CD4-positive, alpha-beta T cell treated with Interleukin-21 for 1 hour (primary cell): ENCODE measurements around the gene P2RX3.
"Not testable (repeated sequence)": the region's sequence is repeated elsewhere in the genome, so short reads cannot be mapped to it uniquely, and the experiment has no call there.

Experiments used
- DNase-seq: peaks from one replicate; pipeline ENCODE4 v3.0.0-alpha.2; 2020

The P2RX3 gene

DNA sequence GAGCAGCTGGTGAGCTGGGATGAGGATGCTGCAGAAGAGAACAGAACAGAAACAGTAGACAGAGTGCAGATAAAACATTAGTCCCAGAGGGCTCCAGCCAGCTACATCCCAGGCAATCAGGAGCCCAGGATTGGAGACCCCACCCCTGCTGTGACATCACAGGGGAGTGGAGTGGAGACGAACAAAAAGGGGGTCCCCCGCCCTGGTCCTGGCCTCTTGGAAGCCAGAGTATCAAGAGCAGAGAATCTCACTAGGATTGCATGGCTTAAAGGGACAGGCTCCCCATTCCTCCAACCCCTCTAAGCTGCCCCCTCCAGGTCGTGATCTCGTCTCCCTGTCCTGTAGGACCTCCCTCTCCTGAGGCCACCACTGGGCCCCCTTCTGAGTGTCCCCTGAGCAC lies at the start of gene P2RX3:
Gene P2RX3 (plus strand): TSS at position 211 of the 400 bp plus-strand sequence. CDS start 199 bp downstream, outside the sequence.
- DNase-seq = no peak

DNA sequence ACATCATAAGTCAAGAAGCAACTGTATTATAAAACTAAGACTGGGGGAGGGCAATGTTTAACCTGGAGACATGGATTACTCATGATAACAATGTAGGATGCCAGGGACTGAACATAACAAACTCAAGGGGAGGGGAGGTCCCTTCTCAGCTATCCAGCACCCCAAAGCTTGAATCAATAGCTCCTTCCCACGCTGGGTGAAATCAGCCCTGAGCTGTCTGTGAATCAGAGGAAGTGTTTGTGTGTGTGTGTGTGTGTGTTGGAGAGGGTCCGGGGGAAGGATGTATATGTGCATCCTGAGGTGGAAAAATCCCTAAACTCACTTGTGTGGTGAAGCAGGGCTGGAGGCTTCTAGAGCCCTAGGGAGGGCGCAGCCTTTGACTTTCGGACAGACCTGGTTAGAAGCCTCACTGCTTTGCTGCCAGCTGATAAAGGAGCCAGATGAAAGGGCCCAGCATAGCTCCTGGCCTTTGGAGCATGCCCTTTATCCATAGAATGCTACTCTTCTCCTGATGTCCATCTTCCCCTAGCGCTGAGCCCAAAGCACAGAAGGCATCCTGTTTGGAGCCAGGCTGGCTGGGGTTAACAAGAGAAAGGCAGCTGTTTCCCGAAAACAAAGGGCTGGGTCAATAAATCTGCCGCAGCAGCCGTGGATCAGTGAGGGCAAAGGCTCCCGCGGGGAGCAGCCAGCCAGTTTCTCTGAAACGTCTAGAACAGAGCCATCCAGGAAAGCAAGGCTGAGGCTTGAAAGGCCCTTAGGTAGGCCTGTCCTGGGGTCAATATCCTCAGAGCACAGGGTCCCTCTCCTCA lies 49.2 kb upstream of the P2RX3 start:
- DNase-seq = no peak

DNA sequence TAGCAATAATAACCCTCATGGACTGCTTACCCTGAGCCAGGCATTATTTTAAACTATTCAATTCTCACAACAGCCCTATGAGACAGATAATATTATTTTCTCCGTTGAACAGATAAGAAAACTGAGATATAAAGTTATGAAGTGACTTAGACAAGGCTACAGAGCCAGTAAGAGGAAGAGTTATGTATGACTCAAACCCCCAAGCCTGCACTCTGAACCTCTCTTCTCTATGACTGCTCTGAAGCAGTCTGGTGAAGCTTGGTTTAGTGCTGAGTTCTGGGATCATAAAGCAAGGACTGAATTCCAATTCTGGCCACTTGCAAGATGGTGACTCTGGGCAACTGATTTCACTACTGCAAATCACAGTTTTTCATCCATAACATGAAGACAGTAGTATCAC lies 47.9 kb upstream of the P2RX3 start:
- no peak for DNase-seq

DNA sequence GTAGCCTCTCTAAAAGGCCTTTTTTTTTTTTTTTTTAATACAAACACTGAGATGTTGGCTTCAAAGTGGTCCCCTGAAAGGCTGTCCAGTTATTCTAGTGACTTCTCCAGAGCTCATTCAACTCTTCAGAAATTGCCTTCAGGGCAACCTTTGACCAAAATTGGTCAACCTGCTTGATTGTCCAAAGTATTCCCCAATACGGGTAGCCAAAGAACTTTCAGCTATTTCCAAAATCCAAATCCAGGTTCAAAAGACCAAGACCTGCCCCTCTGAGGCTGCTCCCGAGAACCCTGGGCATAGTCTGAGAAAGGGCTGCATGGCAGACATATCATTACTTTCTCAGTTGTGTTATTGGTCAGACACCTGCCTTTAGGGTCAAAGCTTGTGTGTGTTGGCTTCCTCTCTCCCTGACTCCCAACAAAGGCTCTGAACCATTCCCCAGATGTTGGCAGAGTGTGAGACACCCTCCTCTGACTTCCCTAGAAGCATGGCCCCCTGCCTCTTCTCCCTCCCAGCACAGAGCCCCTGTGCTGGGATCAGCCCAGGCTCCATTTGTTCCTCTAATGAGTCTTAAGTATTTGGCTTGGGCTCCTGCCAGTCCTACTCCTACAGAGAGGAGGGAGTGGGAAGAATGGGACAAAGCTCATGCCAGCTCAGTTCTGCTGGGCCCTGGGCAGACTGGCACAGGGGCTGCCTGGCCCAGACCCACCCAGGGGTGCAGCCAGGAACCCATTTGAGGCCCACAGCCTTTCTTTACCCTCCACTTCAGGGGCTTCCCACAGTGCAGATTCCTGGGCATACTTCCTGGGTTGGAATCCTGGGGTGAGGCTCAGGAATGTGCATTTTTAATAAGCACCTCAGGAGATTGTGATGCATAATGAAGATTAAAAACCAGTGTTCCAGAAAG lies 43.7 kb upstream of the P2RX3 start:
- DNase-seq = no peak

DNA sequence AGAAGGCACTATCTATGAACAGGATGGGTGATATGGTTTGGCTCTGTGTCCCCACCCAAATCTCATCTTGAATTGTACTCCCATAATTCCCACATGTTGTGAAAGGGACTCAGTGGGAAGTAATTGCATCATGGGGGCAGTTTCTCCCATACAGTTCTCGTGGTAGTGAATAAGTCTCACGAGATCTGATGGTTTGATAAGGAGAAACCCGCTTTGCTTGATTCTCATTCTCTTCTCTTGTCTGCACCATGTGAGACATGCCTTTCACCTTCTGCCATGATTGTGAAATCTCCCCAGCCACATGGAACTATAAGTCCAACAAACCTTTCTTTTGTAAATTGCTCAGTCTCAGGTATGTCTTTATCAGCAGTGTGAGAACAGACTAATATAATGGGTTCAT lies 41.9 kb upstream of the P2RX3 start:
- not testable (repeated sequence) for DNase-seq

DNA sequence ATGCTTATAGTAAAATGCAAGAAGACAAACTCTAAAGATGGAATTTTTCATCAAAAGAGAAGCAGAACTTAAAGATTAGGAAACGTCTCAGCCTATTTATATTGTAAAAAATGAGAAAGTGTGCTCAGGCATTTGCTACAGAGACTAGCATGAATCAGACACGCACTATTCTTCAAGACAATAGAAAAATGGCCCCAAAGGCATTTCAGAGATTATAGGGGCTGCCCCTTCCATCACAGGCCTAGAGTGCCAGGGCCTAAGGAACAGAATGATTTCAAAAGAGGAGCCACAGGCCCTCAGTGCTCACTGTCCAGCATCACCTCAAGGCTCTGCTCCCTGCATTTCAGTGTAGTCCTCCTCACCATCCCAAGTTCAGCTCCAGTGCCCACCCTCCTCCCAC lies 40.9 kb upstream of the P2RX3 start:
- DNase-seq = no peak

DNA sequence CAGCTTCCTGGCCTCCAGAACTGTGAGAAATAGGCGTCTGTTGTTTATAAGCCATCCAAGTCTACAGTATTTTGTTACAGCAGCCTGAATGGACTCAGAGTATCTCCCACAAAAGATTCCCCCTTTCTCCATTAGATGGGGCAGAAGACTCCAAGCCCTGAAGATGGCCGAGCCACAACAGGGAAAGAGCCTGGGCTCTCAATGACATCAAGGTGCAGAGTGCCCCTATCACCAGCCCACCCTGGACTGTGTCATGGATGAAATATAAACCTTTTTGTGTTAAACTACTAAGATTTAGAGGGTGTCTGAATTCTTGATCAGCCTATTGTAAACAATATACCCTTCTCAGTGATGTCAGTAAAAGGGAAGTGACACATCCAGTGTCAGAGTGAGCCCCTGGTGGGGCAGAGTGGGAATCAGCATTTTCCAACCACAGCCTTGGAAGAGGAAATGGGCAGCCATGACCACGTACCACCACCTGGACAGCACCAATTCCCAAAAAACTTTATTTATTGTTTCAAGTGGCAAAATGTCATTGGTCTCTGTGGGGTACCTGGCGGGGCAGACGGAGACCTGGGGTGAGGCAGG lies 38.9 kb upstream of the P2RX3 start:
- DNase-seq = no peak

DNA sequence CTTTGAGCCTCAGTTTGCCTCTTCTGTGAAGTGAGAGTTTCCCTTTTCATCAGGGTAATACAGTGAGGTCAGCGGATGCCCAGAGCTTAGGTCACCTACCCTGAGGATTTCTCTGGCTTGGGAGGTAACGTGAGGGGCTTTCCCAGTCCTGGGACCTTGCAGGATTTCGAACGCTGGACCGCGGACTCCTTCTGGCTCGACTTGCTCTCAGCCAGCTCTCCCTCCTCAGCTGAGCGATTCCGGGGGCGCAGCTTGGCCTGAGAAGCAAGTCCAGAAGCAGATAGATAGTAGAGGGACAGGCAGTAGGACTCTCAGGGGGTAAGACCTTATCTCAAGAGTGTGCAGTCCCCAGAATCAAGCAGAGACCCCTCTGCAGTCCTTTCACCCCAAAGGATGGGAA lies 37.4 kb upstream of the P2RX3 start:
- no peak for DNase-seq

DNA sequence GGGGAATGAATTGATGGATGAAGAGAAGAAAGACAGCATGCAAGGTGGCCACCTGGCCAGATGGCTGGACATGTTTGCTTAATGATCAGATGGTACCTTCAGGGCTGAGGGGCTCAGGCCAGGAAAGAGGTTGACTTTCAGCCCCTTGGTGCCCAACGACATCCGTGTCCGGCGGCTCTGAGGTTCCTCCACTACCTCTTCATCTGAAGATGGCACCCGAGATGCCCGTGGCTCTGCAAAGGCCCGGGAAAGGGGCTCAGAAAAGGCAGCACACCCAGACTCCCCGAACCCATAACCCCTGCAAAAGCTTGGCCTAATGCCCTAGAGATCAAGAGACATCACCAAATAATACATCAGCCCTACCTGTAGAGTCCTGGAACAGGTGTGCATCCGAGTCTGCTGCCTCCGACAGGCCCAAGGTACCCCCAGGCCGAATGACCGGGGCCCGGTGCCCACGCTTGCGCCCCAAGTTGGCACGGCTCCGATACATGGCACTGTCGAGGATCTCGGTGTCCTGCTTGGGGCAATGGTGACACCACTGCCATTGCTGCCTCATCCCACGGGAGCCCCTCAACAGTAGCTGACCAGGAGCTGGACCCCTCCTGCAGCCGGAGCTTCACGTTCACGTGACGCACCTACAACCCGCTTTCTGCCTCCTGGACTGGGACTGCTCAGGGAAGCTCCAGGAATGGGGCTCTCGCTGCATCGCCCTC lies 36.3 kb upstream of the P2RX3 start:
- no peak for DNase-seq

DNA sequence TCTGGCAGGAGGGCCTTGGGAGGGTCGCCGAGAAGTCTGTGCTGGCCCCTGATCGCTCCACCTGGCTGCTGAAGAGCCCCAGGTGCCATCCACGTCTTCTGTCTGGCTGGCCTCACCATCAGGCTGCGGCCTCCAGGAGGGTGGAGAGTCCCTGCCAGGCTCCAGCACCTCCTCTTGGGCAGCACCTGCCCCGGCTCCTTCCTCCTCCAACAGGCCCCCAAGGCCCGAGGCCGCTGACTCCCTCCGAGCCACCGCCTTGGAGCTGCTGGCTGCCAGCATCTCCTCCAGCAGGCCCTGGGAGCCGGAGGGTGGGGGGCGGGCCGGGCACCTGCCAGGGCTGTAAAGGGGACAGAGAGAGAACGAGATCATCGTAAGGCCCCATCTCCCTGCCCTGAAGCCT lies 35.7 kb upstream of the P2RX3 start:
- DNase-seq = no peak

DNA sequence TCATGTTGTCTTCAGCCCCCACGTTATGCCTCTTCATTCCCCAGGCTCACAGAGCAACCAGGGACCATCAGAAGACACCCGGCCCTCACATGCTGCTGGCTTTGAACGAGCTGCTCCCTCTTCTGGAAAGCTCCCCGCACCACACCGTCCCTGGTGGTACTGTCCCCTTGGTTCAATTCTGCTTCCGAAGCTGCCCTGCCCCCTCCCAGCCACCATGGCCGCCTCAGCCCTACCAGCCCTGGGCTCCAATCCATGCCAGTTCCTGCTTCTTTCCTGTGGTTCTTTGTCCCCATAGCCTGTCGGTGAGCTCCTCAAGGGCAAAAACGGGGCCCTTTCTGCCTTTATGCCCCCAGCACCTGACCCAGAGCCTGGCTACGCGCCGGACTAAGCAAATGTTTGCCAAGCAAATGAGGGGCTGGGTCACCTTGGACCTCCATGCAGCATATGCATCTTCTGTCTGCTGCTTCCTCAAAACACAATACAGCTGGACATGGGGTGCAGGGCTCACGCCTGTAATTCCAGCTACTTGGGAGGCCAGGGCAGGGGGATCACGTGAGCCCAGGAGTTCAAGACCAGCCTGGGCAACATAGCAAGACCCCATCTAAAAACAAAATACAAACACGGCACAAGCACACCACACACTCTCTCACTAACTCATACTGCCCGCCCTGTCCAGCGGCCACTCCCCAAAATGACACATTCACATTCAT lies 34.7 kb upstream of the P2RX3 start:
- DNase-seq = no peak

DNA sequence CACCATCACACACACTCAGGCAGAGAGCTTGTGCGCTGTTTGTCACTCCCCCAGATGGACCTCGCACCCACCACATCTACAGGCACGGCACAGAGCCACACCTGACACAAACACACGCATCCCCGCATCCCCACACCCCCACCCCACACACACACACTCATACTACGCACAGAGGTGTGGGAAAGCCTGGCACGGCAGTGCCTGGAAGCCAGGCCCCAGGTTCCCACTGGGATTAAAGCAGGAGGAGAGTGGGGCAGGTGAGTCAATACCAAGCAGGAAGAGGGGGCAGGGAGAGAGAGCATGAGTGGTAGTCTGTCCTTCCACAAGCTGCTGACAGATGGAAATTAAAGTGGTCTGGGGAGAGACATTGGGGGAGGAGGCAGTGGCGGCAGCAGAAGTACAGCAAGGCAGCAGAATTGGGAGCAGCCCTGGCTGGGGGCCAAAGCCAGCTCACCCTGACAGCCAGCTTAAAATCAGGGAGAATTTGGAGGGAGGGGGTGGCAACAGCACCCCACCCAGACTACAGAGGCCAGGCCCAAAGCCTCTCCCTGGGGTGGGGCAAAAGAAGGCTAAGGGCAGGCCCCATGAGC lies 34.1 kb upstream of the P2RX3 start:
- DNase-seq = no peak

DNA sequence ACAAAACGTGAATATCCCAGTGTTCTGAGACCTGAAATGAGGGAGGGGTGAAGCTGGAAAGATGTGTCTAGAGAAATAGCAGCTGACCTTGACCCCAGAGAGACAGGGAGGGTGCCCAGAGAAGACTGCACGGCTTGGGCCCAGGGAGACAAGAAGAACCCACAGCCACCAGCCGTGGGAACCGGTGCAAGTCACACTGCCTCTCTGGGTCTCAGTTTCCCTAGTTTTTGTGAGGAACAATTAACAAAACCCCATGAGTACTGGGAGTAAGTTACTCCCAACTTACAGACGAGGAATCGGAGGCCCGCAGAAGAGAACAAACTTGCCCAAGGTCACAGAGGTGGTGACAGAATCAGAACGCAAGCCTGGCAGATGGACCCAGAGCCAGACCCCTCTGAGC lies 32.6 kb upstream of the P2RX3 start:
- no peak for DNase-seq

DNA sequence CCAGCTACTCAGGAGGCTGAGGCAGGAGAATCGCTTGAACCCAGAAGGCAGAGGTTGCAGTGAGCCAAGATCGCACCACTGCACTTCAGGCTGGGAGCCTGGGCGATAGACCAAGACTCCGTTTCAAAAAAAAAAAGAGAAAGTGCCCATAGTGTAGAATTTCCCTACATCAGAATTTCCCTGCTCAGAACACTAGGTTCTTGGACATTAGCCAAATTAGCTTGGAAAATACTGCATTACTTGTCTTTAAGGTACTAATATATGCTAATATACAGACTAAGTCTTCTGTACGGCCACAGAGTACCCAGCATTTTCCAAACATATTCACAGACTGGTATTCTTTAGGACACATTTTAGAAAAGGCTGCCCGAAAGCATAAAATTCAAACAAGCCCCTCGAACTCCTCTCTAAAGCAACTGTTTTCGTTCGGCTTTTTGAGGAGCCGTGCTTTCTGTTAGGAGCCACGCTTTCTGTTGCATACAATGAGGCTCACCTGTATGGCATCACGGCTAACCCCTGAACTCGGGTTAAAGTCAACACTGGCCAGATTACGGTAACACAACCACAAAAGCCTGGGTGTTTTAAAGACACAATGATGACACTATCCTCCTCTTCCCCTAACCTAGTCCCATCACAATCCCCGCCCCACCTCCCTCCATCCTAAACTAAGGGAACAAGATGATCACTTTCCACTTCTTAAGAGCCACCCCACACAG lies 31.8 kb upstream of the P2RX3 start:
- DNase-seq = no peak

DNA sequence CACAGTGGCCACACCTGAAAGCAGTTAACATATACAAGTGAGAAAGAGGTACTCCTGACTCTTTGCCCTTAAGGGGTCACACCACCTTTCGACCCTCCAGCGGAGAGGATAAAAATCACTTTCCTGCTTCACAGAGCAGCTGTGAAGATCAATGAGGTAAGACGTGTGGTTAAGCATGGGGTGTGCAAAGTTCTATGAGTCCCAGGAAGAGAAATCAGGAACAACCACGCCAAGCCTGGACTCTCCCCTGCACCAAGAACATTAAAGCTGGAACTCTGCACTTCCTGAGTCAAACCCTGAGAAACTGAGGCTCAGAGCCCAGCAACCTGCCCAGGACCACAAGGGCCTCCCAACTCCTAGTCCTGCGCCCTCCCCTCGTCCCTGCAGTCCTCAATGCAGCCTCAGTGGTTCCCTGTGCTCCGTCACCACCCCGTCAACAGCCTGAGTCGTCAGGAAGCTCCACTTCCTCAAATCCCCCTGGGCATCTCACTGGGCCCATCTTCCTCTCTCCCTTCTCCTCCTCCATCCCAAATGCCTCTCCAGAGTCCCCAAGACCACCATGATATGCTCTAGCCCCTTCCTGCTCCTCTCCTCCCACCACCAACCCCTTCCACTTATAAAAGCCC lies 31.1 kb upstream of the P2RX3 start:
- no peak for DNase-seq

DNA sequence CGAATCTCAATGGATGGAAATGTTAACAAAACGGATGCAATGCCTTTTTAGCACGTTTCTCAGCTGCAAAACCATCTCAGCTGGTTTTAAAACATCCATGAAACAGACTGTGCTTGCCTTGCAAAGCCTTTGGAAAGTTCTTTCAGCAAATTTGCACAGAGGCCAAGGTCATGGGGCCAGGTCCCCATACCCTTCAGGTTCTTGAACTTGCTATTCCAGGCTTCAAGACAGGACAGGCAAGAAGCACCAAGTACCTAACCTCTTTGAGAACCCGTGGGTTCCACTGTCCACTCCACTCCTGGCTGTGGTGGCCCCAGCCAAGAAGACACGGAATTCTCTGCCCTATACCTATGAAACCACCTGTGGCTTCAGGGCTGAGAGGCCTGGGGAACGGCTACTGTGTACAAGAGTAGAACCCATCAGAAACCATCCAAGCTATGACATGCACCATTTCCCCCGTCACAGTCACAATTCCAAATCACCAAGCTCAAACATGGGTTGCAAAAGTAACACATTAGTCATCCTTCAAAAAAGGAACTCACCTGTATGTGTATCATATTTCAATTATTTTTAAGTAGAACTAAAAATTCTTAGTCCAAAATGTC lies 30.4 kb upstream of the P2RX3 start:
- DNase-seq = no peak

DNA sequence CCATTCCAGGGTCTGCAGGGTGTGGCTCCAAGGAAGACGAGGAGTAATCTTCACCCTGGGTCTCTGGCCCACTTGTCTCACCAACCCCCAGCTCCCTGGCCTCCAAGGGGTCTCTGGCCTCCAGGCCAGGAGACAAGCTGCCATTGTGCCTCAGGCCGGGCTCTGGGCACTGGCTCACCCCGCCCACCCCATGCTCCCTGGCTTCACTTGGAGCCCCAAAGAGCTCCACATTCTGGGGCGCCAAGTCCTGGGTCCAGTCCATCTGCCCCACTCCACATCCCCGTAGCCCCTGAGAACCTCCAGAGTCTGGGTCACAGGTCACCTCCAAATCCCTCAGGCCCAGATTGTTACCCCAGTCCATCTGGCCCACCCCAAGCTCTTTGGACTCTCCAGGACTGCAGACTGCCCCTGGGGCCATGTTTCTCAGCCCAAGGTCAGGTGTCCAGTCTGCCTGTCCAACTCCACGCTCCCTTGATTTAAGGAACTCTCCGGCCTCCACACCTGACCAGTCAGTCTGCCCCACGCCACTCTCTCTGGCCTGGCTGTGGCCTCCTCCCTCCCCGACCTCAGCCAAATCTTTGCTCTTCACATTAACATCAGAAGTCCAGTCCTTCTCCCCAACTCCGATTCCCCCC lies 29.6 kb upstream of the P2RX3 start:
- DNase-seq = no peak

DNA sequence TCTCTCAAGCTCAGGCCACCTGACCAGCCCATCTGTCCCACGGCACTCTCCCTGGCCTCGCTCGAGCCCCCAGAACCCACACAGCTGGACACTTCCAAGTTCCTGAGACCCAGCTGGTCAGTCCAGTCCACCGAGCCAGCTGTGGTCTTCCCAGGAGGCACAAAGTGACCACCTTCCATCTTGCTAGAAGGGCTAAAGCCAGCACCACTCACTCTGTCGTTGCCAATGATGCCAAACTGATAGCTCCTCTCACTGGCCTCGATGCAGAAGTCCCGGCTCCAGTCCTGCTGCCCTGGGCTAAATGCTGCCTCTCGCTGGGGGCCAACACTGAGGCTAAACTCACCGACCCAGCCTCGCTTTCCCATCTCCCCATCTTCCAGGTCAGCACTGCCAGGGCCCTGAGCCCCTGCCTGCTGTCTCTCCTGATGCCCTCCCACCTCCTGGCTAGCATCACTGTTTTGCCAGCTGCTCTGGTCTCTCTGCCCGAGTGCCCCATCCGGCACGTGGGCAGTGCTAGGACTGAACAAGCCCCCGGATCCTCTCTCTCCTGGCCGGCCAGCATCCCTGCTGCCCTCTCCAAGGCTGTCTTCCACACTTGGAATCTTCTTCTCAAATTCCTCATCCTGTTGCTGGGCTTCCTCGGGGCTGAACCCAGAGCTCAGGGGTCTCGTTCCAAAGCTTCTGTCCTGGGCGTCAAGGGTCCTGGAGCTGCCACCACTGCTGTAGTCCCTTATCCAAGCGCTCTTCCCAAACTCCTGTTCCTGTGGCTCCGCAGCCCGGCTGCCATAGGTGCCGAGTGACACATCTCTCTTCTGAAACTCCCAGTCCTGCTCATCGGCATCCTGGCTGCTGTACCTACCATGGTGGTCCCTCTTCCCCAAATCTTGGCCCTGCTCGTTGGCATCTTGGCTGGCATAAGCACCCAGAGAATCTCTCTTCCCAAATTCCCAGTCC lies 28.8 kb upstream of the P2RX3 start:
- no peak for DNase-seq

DNA sequence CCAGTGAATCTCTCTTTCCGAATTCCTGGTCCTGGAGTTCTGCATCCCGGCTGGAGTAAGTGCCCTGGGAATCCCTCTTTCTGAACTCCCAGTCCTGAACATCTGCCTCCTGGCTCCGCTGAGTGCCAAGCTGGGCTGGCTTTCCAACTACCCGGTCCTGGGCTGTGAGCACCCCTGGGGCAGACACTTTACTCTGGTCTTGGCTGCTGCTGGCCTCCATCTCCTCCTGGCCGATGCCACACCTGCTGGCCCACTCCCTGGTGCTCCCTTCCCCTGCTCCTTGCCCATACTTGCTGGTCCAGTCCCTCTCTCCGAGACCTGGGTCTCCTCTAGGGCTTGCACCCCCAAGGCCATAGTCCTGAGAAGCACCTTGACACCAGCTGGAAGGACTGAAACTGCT lies 28.1 kb upstream of the P2RX3 start:
- no peak for DNase-seq
